Gastrocnemius medialis (tissue), 4 donors: ENCODE data around the gene FBXL7.

ENCODE experiments used
- POLR2A ChIP-seq, 2 donors: fragments of 450-650 bp; IDR thresholded peaks; one replicate each; pipeline ENCODE4 v1.6.1; 2017; ENCODE audit warnings: antibody characterized with exemption in 2 of 2, mild to moderate bottlenecking in 2 of 2, moderate library complexity in 2 of 2
- TF ChIP-seq, protein P1 (sequence below), 5 experiments: fragments of 450-650 bp in 3 of 5; fragments of 200-600 bp in 2 of 5; sonication (generic) in 2 of 5; IDR thresholded peaks in 4 of 5; conservative IDR thresholded peaks in 1 of 5; 1 replicate in 4 of 5; 2 replicates in 1 of 5; pipeline ENCODE4 v1.5.1; 2016 to 2019; ENCODE audit warnings: antibody characterized with exemption in 5 of 5, mild to moderate bottlenecking in 3 of 5, moderate library complexity in 3 of 5

DNA sequence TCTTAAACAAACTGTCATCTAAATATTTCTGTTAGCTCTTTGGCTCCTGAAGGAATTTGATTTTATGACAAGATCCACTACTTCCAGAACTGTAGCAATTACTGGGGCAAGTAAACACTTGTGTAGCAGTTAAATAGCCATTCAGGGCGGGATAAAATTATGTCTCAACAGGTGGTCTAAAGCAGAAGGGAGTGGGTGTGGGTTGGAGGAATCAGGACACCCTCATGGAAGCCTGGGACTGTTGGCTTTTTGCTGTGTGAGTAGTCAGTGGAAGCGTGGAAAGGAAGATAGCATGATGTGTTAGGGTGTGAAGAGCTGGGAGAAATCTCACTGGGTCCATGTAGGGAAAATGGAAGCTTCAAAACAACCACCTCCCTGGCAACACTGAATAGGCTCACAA lies 127.1 kb downstream of the FBXL7 start:
- TF ChIP-seq, protein P1, sequence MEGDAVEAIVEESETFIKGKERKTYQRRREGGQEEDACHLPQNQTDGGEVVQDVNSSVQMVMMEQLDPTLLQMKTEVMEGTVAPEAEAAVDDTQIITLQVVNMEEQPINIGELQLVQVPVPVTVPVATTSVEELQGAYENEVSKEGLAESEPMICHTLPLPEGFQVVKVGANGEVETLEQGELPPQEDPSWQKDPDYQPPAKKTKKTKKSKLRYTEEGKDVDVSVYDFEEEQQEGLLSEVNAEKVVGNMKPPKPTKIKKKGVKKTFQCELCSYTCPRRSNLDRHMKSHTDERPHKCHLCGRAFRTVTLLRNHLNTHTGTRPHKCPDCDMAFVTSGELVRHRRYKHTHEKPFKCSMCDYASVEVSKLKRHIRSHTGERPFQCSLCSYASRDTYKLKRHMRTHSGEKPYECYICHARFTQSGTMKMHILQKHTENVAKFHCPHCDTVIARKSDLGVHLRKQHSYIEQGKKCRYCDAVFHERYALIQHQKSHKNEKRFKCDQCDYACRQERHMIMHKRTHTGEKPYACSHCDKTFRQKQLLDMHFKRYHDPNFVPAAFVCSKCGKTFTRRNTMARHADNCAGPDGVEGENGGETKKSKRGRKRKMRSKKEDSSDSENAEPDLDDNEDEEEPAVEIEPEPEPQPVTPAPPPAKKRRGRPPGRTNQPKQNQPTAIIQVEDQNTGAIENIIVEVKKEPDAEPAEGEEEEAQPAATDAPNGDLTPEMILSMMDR (IDR thresholded peaks at IDR 0.05 in 4 of 5, conservative IDR thresholded peaks at IDR 0.05 in 1 of 5), result no peak
- no peak for TF ChIP-seq POLR2A (IDR thresholded peaks at IDR 0.05)
